ENCODE results near the gene PKD1. TPM values are rescaled to one million over a fixed set of nuclear protein-coding genes. Genes with fewer than 3 reads are reported as not detected.

PKD1 gene
- total and polyA plus RNA-seq, 2 donors (not counting 1 experiment from before 2014, with no cell fraction given): 100 to 116 TPM

Small RNAs within 50 kb of the gene (small RNA-seq; reads per million reads assigned to genes)
- not detected for gene MIR1225 (ENCODE audit: insufficient read length, low read depth, low replicate concordance)
- not detected for gene MIR3180-5 (ENCODE audit: insufficient read length, low read depth, low replicate concordance)
- not detected for gene MIR4516 (ENCODE audit: insufficient read length, low read depth, low replicate concordance)
- not detected for gene RF00019 (ENCODE audit: insufficient read length, low read depth, low replicate concordance)
- not detected for gene SNORD60 (ENCODE audit: insufficient read length, low read depth, low replicate concordance)

Other genes starting within 250 kb of the PKD1 start
- not detected in 2 replicates for gene HS3ST6, start 217.5 kb downstream of the PKD1 start, total RNA-seq
- not detected in 2 replicates for gene HS3ST6, start 217.5 kb downstream of the PKD1 start, polyA plus RNA-seq
- 15.2 and 17.5 TPM in 2 replicates for gene MSRB1, start 192.7 kb downstream of the PKD1 start, total RNA-seq
- 4.4 and 8.5 TPM in 2 replicates for gene MSRB1, start 192.7 kb downstream of the PKD1 start, polyA plus RNA-seq
- not detected in 2 replicates for gene RPL3L, start 181.2 kb downstream of the PKD1 start, total RNA-seq
- gene RPL3L, start 181.2 kb downstream of the PKD1 start, polyA plus RNA-seq: not detected in 2 replicates
- 63.7 and 70.4 TPM in 2 replicates for gene NDUFB10, start 176.4 kb downstream of the PKD1 start, total RNA-seq
- gene NDUFB10, start 176.4 kb downstream of the PKD1 start, polyA plus RNA-seq: 76.9 and 92.6 TPM in 2 replicates
- 3,155 and 3,261 TPM in 2 replicates for gene RPS2, start 171.1 kb downstream of the PKD1 start, total RNA-seq
- gene RPS2, start 171.1 kb downstream of the PKD1 start, polyA plus RNA-seq: 4,202 and 6,138 TPM in 2 replicates
- gene RNF151, start 169.0 kb downstream of the PKD1 start, total RNA-seq: 0.36 and 0.76 TPM in 2 replicates
- gene RNF151, start 169.0 kb downstream of the PKD1 start, polyA plus RNA-seq: 0.13 and 0.27 TPM in 2 replicates
- gene TBL3, start 163.8 kb downstream of the PKD1 start, total RNA-seq: 31.9 and 32.2 TPM in 2 replicates
- 41.2 and 52.2 TPM in 2 replicates for gene TBL3, start 163.8 kb downstream of the PKD1 start, polyA plus RNA-seq
- 0.49 and 0.74 TPM in 2 replicates for gene NOXO1, start 154.4 kb downstream of the PKD1 start, total RNA-seq
- 0.30 and 1.0 TPM in 2 replicates for gene NOXO1, start 154.4 kb downstream of the PKD1 start, polyA plus RNA-seq
- gene GFER, start 151.7 kb downstream of the PKD1 start, total RNA-seq: 28.2 and 30.4 TPM in 2 replicates
- gene GFER, start 151.7 kb downstream of the PKD1 start, polyA plus RNA-seq: 15.6 and 16.1 TPM in 2 replicates
- gene SYNGR3, start 145.9 kb downstream of the PKD1 start, total RNA-seq: 19.8 and 20.8 TPM in 2 replicates
- 19.5 and 28.7 TPM in 2 replicates for gene SYNGR3, start 145.9 kb downstream of the PKD1 start, polyA plus RNA-seq
- gene ZNF598, start 126.1 kb downstream of the PKD1 start, total RNA-seq: 49.5 and 50.3 TPM in 2 replicates
- gene ZNF598, start 126.1 kb downstream of the PKD1 start, polyA plus RNA-seq: 61.1 and 61.5 TPM in 2 replicates
- gene NPW, start 116.1 kb downstream of the PKD1 start, total RNA-seq: 0.70 and 1.7 TPM in 2 replicates
- 0.13 and 0.36 TPM in 2 replicates for gene NPW, start 116.1 kb downstream of the PKD1 start, polyA plus RNA-seq
- gene NHERF2, start 109.0 kb downstream of the PKD1 start, total RNA-seq: 1.9 and 2.2 TPM in 2 replicates
- gene NHERF2, start 109.0 kb downstream of the PKD1 start, polyA plus RNA-seq: 1.5 and 1.8 TPM in 2 replicates
- gene NTHL1, start 88.1 kb downstream of the PKD1 start, total RNA-seq: 14.1 and 17.5 TPM in 2 replicates
- gene NTHL1, start 88.1 kb downstream of the PKD1 start, polyA plus RNA-seq: 20.1 and 27.6 TPM in 2 replicates
- 188 and 194 TPM in 2 replicates for gene TSC2, start 87.9 kb downstream of the PKD1 start, total RNA-seq
- gene TSC2, start 87.9 kb downstream of the PKD1 start, polyA plus RNA-seq: 128 and 134 TPM in 2 replicates
- gene RAB26, start 12.7 kb upstream of the PKD1 start, total RNA-seq: 0.58 and 0.62 TPM in 2 replicates
- 0.95 and 1.2 TPM in 2 replicates for gene RAB26, start 12.7 kb upstream of the PKD1 start, polyA plus RNA-seq
- gene TRAF7, start 19.9 kb upstream of the PKD1 start, total RNA-seq: 42.3 and 50.9 TPM in 2 replicates
- 30.4 and 46.1 TPM in 2 replicates for gene TRAF7, start 19.9 kb upstream of the PKD1 start, polyA plus RNA-seq
- gene CASKIN1, start 60.7 kb upstream of the PKD1 start, total RNA-seq: 0.05 TPM in 1 of 2 replicates, not detected in the other
- gene CASKIN1, start 60.7 kb upstream of the PKD1 start, polyA plus RNA-seq: 0.01 TPM in 1 of 2 replicates, not detected in the other
- gene MLST8, start 69.6 kb upstream of the PKD1 start, total RNA-seq: 36.1 and 39.0 TPM in 2 replicates
- 107 and 112 TPM in 2 replicates for gene MLST8, start 69.6 kb upstream of the PKD1 start, polyA plus RNA-seq
- 13.1 and 18.3 TPM in 2 replicates for gene BRICD5, start 75.0 kb upstream of the PKD1 start, total RNA-seq
- 11.9 and 16.8 TPM in 2 replicates for gene BRICD5, start 75.0 kb upstream of the PKD1 start, polyA plus RNA-seq
- 15.1 and 16.5 TPM in 2 replicates for gene PGP, start 78.9 kb upstream of the PKD1 start, total RNA-seq
- gene PGP, start 78.9 kb upstream of the PKD1 start, polyA plus RNA-seq: 13.4 and 15.4 TPM in 2 replicates
- 41.8 and 43.0 TPM in 2 replicates for gene E4F1, start 87.7 kb upstream of the PKD1 start, total RNA-seq
- gene E4F1, start 87.7 kb upstream of the PKD1 start, polyA plus RNA-seq: 70.9 and 76.2 TPM in 2 replicates
- 1.1 and 1.6 TPM in 2 replicates for gene DNASE1L2, start 100.5 kb upstream of the PKD1 start, total RNA-seq
- gene DNASE1L2, start 100.5 kb upstream of the PKD1 start, polyA plus RNA-seq: 1.6 TPM in 2 replicates
- gene ECI1, start 115.7 kb upstream of the PKD1 start, total RNA-seq: 38.4 and 46.4 TPM in 2 replicates
- gene ECI1, start 115.7 kb upstream of the PKD1 start, polyA plus RNA-seq: 26.2 and 34.3 TPM in 2 replicates
- gene RNPS1, start 132.2 kb upstream of the PKD1 start, total RNA-seq: 209 and 210 TPM in 2 replicates
- gene RNPS1, start 132.2 kb upstream of the PKD1 start, polyA plus RNA-seq: 230 and 265 TPM in 2 replicates
- 5.1 and 5.4 TPM in 2 replicates for gene ABCA3, start 204.8 kb upstream of the PKD1 start, total RNA-seq
- 2.4 and 3.1 TPM in 2 replicates for gene ABCA3, start 204.8 kb upstream of the PKD1 start, polyA plus RNA-seq

Measured in B cell (primary cell).